ENCODE measurements around the gene PLA2G4E. TPM values are rescaled to one million over a fixed set of nuclear protein-coding genes. Genes with fewer than 3 reads are reported as not detected.

The PLA2G4E gene
- total and polyA plus RNA-seq, 11 donors: 0.01 to 1.1 (median 0.05) TPM; not detected in 6

DNA sequence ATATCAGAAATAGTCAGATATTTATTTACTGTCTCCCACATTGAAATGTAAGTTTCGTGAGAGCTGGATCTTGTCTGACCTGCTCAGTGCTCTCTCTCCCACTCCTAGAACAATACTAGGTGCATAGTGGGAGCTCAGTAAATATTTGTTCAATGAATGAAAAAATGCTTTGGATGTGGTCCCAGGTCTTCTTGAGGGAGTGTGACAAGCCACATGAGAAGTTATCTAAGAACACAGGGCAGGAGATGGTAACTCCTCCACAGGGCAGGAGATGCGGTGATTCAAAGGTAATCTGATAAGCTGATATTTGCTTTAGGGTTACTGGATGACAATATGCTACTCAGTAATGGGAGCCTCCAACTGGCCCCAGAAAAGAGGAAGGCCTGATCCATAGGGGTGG is 25.8 kb upstream of the PLA2G4E start:
- DNase-seq: no peak

DNA sequence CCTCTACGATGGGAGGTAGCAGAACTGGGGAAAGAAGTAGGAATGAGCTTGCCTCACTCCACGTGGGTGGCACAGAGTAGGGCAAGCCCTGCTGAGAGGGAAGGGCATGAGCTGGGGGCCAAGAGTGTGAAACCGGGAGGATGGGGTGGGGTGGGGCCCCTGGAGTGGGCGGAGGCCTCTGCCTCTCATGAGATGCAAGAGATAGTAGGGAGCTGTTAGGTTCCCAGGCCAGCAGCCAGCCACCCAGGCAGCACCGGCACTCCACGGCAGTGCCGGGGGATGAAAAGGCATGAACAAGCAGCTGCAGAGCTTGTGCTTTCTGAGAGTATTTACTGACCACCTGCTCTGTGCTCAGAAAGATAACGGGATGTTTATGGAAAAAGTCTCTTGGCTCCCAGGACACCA is 24.4 kb upstream of the PLA2G4E start:
- Histone ChIP-seq H3K9me3 (no peaks in the 10 kb centered on the region), H3K36me3 (no peaks in the 10 kb centered on the region), H3K4me3 (no peak overlapping the region), H3K27ac (no peak overlapping the region), H3K4me1 (peaks cover 0 to 4% (median 0%) of the 10 kb centered on the region in 12 donors), H3K27me3 (no peaks in the 10 kb centered on the region)
- no peak for DNase-seq
- peak in 1 of 4 donors; percentile 16 for ATAC-seq
- intact Hi-C loops (cut with DNase I): loop anchor here in 1 of 10 donors (5.0 kb wide), 1 partner anchor 43 kb away; no protein-coding TSS in a partner anchor
- 51 to 81% (median 62%) methylated on average over 8 of the region's 8 CpGs for WGBS, 4 donors
- TF ChIP-seq, protein P1, sequence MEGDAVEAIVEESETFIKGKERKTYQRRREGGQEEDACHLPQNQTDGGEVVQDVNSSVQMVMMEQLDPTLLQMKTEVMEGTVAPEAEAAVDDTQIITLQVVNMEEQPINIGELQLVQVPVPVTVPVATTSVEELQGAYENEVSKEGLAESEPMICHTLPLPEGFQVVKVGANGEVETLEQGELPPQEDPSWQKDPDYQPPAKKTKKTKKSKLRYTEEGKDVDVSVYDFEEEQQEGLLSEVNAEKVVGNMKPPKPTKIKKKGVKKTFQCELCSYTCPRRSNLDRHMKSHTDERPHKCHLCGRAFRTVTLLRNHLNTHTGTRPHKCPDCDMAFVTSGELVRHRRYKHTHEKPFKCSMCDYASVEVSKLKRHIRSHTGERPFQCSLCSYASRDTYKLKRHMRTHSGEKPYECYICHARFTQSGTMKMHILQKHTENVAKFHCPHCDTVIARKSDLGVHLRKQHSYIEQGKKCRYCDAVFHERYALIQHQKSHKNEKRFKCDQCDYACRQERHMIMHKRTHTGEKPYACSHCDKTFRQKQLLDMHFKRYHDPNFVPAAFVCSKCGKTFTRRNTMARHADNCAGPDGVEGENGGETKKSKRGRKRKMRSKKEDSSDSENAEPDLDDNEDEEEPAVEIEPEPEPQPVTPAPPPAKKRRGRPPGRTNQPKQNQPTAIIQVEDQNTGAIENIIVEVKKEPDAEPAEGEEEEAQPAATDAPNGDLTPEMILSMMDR (IDR thresholded peaks at IDR 0.05): no peak
- TF ChIP-seq POLR2A (IDR thresholded peaks at IDR 0.05): no peak

More for the DNA sequence above, 25.8 kb upstream of the PLA2G4E start:
- ATAC-seq: no peak
- TF ChIP-seq POLR2A (IDR thresholded peaks at IDR 0.05): no peak
- TF ChIP-seq, protein P1 (IDR thresholded peaks at IDR 0.05): no peak
- intact Hi-C loops (cut with DNase I): loop anchor here in 1 of 10 donors (5.0 kb wide), 1 partner anchor 44 kb away; no protein-coding TSS in a partner anchor
- H3K27ac ChIP-seq: no peak overlapping the region
- WGBS, 4 donors: 97 to 100% (median 98%) methylated on average over 2 of the region's 2 CpGs
- no peaks in the 10 kb centered on the region for H3K27me3 ChIP-seq
- H3K4me1 ChIP-seq: peaks cover 0 to 16% (median 2%) of the 10 kb centered on the region in 12 donors
- no peaks in the 10 kb centered on the region for H3K9me3 ChIP-seq
- H3K4me3 ChIP-seq: no peak overlapping the region
- H3K36me3 ChIP-seq: no peaks in the 10 kb centered on the region

DNA sequence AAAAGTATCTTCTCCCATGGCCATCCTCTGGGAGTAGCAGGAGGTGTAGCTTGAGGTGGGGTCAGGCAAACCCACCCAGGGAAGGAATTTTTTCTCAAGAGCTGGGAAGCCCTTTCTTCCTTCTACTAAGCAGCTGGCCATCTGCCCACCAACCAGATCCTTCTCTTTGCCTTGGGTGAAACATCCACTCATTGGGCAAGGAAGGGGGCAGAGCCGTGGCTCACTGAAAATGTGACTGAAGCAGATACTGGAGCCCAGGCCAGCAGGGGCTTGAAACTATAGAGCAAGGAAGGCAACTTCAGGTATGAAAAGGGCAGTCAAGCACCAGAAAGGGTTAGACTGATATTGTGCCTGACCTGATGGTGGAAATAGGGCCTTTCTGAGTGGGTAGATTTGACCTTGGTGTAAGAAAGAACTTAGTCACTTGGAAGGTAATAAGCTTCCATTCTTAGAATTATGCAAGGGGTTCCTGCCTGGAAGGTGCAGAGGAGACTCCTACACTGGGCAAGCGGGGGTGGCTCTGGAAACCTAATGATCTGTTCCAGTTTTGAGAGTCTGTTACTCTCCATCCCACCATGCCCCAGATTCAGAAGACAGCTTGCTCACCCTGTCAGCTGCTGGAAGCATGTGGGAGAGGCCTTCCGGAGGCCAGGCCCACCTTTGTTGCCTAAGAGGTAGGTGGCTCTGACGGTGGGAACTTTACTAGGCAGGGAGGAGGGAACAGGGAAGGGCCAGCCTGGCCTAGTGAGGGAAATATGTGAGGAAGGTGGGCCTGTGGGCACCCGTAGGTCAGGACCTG is 22.0 kb upstream of the PLA2G4E start:
- H3K36me3 ChIP-seq: no peaks in the 10 kb centered on the region
- no peaks in the 10 kb centered on the region for H3K9me3 ChIP-seq
- intact Hi-C loops (cut with DNase I): no loop called here
- H3K4me3 ChIP-seq: no peak overlapping the region
- ATAC-seq (no peak), DNase-seq (no peak)
- H3K4me1 ChIP-seq: peaks cover 0 to 2% (median 0%) of the 10 kb centered on the region in 12 donors
- 89 to 92% (median 91%) methylated on average over 5 of the region's 5 CpGs for WGBS, 4 donors
- H3K27me3 ChIP-seq: no peaks in the 10 kb centered on the region
- no peak for TF ChIP-seq POLR2A (IDR thresholded peaks at IDR 0.05)
- TF ChIP-seq, protein P1 (IDR thresholded peaks at IDR 0.05): no peak
- H3K27ac ChIP-seq: no peak overlapping the region

DNA sequence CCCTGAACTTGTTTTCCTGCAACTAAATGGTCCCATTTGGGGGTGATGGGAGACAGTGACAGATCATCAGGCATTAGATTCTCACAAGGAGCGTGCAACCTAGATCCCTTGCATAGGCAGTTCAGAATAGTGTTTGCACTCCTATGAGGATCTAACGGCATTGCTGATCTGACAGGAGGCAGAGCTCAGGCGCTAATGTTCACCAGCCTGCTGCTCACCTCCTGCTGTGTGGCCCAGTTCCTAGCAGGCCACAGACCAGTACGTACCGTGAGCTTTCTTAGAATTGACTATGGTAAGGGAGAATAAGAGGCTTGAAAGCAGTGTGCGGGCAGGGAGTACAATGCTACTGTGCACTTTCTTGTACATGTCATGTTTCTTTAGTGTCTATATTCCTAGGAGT is 17.6 kb upstream of the PLA2G4E start:
- DNase-seq (no peak), ATAC-seq (no peak)
- no peak overlapping the region for H3K27ac ChIP-seq
- no peaks in the 10 kb centered on the region for H3K27me3 ChIP-seq
- no peaks in the 10 kb centered on the region for H3K9me3 ChIP-seq
- H3K4me3 ChIP-seq: no peak overlapping the region
- no peaks in the 10 kb centered on the region for H3K36me3 ChIP-seq
- intact Hi-C loops (cut with DNase I): no loop called here
- H3K4me1 ChIP-seq: peaks cover 0 to 7% (median 0%) of the 10 kb centered on the region in 12 donors
- no peak for TF ChIP-seq POLR2A (IDR thresholded peaks at IDR 0.05)
- TF ChIP-seq, protein P1 (IDR thresholded peaks at IDR 0.05): no peak
- 93 to 97% (median 96%) methylated on average over 6 of the region's 6 CpGs for WGBS, 4 donors

Measured in heart left ventricle (tissue), 16 donors.